Measurements from ENCODE around the gene C17orf58.

The C17orf58 gene

DNA sequence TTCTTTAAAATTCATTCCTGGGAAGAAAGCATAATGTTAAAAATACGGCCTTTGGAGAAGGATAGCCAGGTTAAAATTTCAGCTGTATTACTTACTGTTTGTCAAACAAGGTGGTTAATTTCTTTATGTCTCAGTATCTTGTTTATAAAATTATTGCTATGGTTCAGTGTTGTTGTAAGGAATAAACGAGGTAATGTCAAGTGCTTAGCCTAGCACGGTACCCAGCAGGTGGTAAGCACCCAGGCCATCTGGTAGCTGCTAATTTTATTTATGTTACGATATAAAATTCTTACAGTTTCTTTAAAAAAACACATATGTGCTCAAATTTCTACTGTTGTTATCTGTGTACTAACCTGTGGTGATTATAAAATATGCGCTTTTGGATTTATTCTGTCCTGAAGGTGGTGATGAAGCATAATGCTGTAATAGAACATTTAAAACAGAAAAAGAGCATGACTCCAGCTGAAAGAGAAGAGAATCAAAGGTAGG is 48.9 kb downstream of the C17orf58 start:
- TF ChIP-seq, protein P1, sequence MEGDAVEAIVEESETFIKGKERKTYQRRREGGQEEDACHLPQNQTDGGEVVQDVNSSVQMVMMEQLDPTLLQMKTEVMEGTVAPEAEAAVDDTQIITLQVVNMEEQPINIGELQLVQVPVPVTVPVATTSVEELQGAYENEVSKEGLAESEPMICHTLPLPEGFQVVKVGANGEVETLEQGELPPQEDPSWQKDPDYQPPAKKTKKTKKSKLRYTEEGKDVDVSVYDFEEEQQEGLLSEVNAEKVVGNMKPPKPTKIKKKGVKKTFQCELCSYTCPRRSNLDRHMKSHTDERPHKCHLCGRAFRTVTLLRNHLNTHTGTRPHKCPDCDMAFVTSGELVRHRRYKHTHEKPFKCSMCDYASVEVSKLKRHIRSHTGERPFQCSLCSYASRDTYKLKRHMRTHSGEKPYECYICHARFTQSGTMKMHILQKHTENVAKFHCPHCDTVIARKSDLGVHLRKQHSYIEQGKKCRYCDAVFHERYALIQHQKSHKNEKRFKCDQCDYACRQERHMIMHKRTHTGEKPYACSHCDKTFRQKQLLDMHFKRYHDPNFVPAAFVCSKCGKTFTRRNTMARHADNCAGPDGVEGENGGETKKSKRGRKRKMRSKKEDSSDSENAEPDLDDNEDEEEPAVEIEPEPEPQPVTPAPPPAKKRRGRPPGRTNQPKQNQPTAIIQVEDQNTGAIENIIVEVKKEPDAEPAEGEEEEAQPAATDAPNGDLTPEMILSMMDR (IDR thresholded peaks at IDR 0.05; ENCODE audit: low read depth, low read length, missing control alignments): no peak
- no peak overlapping the region for H3K4me3 ChIP-seq (ENCODE audit: low read depth, low read length)
- in situ Hi-C loops (cut with HindIII; ENCODE audit: low sequenced_read_pairs): no loop called here
- DNase-seq (ENCODE audit: low read depth): no peak

DNA sequence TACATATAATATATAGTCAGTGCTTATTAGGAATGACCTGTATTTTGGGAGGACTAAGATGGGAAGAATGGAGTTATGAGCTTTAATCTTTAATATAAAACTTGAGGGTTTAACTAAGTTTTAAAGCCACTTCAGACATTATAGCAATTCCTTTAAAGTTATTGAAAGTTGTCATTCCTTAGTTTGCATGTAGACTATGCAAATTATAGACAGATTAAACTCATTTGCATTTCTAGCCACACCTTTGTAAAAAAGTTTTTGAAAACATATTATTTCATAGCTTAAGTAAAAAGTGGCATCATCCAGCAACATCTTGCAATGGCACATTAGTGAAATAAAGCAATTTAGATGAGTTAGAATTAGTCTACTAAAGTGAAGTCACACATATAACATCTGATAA is 49.8 kb downstream of the C17orf58 start:
- in situ Hi-C loops (cut with HindIII; ENCODE audit: low sequenced_read_pairs): no loop called here
- DNase-seq (ENCODE audit: low read depth): no peak
- H3K4me3 ChIP-seq (ENCODE audit: low read depth, low read length): no peak overlapping the region
- TF ChIP-seq, protein P1 (IDR thresholded peaks at IDR 0.05; ENCODE audit: low read depth, low read length, missing control alignments): no peak

DNA sequence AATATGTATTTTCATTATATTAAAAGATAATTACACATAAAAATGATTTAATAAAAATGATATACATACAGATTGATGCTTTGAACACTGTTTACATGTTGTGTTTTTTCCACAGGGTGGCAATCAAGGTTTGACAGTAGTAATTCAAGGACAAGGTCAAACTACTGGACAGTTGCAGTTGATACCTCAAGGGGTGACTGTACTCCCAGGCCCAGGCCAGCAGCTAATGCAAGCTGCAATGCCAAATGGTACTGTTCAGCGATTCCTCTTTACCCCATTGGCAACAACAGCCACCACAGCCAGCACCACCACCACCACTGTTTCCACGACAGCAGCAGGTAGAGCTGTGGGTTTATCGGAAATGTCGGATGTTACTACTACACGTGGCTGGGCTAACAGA is 52.2 kb downstream of the C17orf58 start:
- H3K4me3 ChIP-seq (ENCODE audit: low read depth, low read length): no peak overlapping the region
- in situ Hi-C loops (cut with HindIII; ENCODE audit: low sequenced_read_pairs): no loop called here
- no peak for DNase-seq (ENCODE audit: low read depth)
- TF ChIP-seq, protein P1 (IDR thresholded peaks at IDR 0.05; ENCODE audit: low read depth, low read length, missing control alignments): no peak

DNA sequence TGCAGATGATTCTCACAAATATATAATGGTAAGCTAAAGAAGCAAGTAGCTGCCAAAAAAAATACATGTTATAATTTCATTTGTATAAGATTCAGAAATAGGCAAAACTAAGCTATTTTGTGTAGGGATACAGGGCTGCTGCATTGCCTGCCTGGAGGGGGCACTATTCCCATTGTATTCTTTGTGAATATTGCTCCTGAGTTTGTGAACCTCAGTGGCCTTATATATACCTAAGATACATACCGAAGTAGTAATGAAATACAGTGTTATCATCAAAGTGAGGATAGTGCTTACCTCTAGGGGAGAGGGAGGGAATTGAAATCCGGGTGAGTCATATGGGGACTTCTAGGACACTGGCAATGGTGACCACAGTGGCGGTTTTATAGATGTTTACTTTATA is 53.5 kb downstream of the C17orf58 start:
- H3K4me3 ChIP-seq (ENCODE audit: low read depth, low read length): no peak overlapping the region
- TF ChIP-seq, protein P1 (IDR thresholded peaks at IDR 0.05; ENCODE audit: low read depth, low read length, missing control alignments): peak; percentile 38
- no peak for DNase-seq (ENCODE audit: low read depth)
- in situ Hi-C loops (cut with HindIII; ENCODE audit: low sequenced_read_pairs): no loop called here
